H9 (cell line): ENCODE measurements around the gene LAGE3. TPM values are rescaled to one million over a fixed set of nuclear protein-coding genes. Genes with fewer than 3 reads are reported as not detected.
A peak's percentile ranks its signal among the peaks of the same experiment; 100 is the strongest.

ENCODE experiments used
- DNase-seq: peaks from one replicate; pipeline ENCODE4 v3.0.0-alpha.2; 2017
- H2AFZ ChIP-seq: one replicate; pipeline ENCODE4 v1.6.1; 2013; ENCODE audit warnings: mild to moderate bottlenecking, low read length, control low read depth, moderate library complexity
- H2AK5ac ChIP-seq: 2 replicates; pipeline ENCODE4 v1.6.1; 2013; ENCODE audit warnings: low read length, control low read depth, mixed read lengths; ENCODE audit not compliant: insufficient read length
- H2BK120ac ChIP-seq: one replicate; pipeline ENCODE4 v1.6.1; 2013; ENCODE audit warnings: low read depth, mild to moderate bottlenecking, low read length, control low read depth, inconsistent platforms; ENCODE audit not compliant: poor library complexity, severe bottlenecking
- H2BK12ac ChIP-seq: 2 replicates; pipeline ENCODE4 v1.6.1; 2013; ENCODE audit warnings: low read length, control low read depth, mixed read lengths, low read depth; ENCODE audit not compliant: insufficient read length
- H2BK15ac ChIP-seq: 2 replicates; pipeline ENCODE4 v1.6.1; 2013; ENCODE audit warnings: low read depth, low read length, control low read depth
- H2BK20ac ChIP-seq: one replicate; pipeline ENCODE4 v1.6.1; 2013; ENCODE audit warnings: low read depth, mild to moderate bottlenecking, low read length, control low read depth, inconsistent platforms; ENCODE audit not compliant: poor library complexity, severe bottlenecking
- H2BK5ac ChIP-seq: 2 replicates; pipeline ENCODE4 v1.6.1; 2013; ENCODE audit warnings: low read length, control low read depth, mixed read lengths; ENCODE audit not compliant: insufficient read length
- H3K14ac ChIP-seq: 2 replicates; pipeline ENCODE4 v1.6.1; 2013; ENCODE audit warnings: low read length, control low read depth; ENCODE audit not compliant: insufficient read depth
- H3K18ac ChIP-seq: 2 replicates; pipeline ENCODE4 v1.6.1; 2013; ENCODE audit warnings: low read depth, mild to moderate bottlenecking, mixed read lengths, low read length, control low read depth; ENCODE audit not compliant: insufficient read length
- H3K23ac ChIP-seq: 2 replicates; pipeline ENCODE4 v1.6.1; 2013; ENCODE audit warnings: low read length, control low read depth, mixed read lengths, low read depth; ENCODE audit not compliant: insufficient read length
- H3K23me2 ChIP-seq: 2 replicates; pipeline ENCODE4 v1.6.1; 2013; ENCODE audit warnings: low read depth, mild to moderate bottlenecking, mixed read lengths, low read length, control low read depth; ENCODE audit not compliant: insufficient read length, poor library complexity, severe bottlenecking
- H3K27ac ChIP-seq: 2 replicates; pipeline ENCODE4 v1.5.1; 2013; ENCODE audit warnings: low read length, control low read depth, mixed read lengths, low read depth; ENCODE audit not compliant: insufficient read length
- H3K27me3 ChIP-seq: 2 replicates; pipeline ENCODE4 v1.6.1; 2013; ENCODE audit warnings: low read length, control low read depth, inconsistent platforms; ENCODE audit not compliant: insufficient read depth
- H3K4ac ChIP-seq: 2 replicates; pipeline ENCODE4 v1.6.1; 2013; ENCODE audit warnings: low read depth, mild to moderate bottlenecking, control low read depth, inconsistent platforms, low read length, moderate library complexity
- H3K4me1 ChIP-seq: 2 replicates; pipeline ENCODE4 v1.6.1; 2013; ENCODE audit warnings: low read length, control low read depth, inconsistent platforms; ENCODE audit not compliant: insufficient read depth
- H3K4me2 ChIP-seq: 2 replicates; pipeline ENCODE4 v1.6.1; 2013; ENCODE audit warnings: low read length, control low read depth, mixed read lengths; ENCODE audit not compliant: insufficient read length, insufficient read depth
- H3K56ac ChIP-seq: 2 replicates; pipeline ENCODE4 v1.6.1; 2013; ENCODE audit warnings: low read depth, mild to moderate bottlenecking, mixed read lengths, low read length, control low read depth; ENCODE audit not compliant: insufficient read length
- H3K79me1 ChIP-seq: 2 replicates; pipeline ENCODE4 v1.6.1; 2013; ENCODE audit warnings: low read depth, mild to moderate bottlenecking, moderate library complexity, low read length, control low read depth, inconsistent platforms; ENCODE audit not compliant: insufficient read depth, poor library complexity, severe bottlenecking
- H3K79me2 ChIP-seq: 2 replicates; pipeline ENCODE4 v1.6.1; 2013; ENCODE audit warnings: low read length, control low read depth, inconsistent platforms; ENCODE audit not compliant: insufficient read depth
- H3K9ac ChIP-seq: 2 replicates; pipeline ENCODE4 v1.6.1; 2013; ENCODE audit warnings: low read length, control low read depth, mixed read lengths; ENCODE audit not compliant: insufficient read length; ENCODE audit errors: extremely low read depth
- H3K9me3 ChIP-seq: one replicate; pipeline ENCODE4 v1.6.1; 2013; ENCODE audit warnings: low read depth, low read length, inconsistent platforms; ENCODE audit not compliant: control insufficient read depth
- H3T11ph ChIP-seq: one replicate; pipeline ENCODE4 v1.6.1; 2013; ENCODE audit warnings: mild to moderate bottlenecking, low read length, control low read depth, inconsistent platforms
- H4K20me1 ChIP-seq: one replicate; pipeline ENCODE4 v1.6.1; 2013; ENCODE audit not compliant: control insufficient read depth, insufficient read length, insufficient read depth
- H4K5ac ChIP-seq: 2 replicates; pipeline ENCODE4 v1.6.1; 2013; ENCODE audit warnings: low read depth, mild to moderate bottlenecking, mixed read lengths, low read length, control low read depth; ENCODE audit not compliant: insufficient read length
- H4K8ac ChIP-seq: replicated peaks from 2 replicates; pipeline ENCODE4 v1.6.1; 2013; ENCODE audit warnings: low read length, control low read depth, mixed read lengths, low read depth; ENCODE audit not compliant: insufficient read length
- H4K91ac ChIP-seq: 2 replicates; pipeline ENCODE4 v1.6.1; 2013; ENCODE audit warnings: low read depth, mild to moderate bottlenecking, moderate library complexity, mixed read lengths, low read length, control low read depth; ENCODE audit not compliant: insufficient read length
- H3K27ac Mint-ChIP-seq, 3 experiments: 2 replicates in 2 of 3; 3 replicates in 1 of 3; pipeline ENCODE4 v1.8.0; 2020 to 2021; ENCODE audit warnings: mixed read lengths in 3 of 3, mild to moderate bottlenecking in 1 of 3, moderate library complexity in 1 of 3
- H3K27me3 Mint-ChIP-seq: 2 replicates; pipeline ENCODE4 v1.8.0; 2021; ENCODE audit warnings: low read depth, mild to moderate bottlenecking, moderate library complexity, mixed read lengths
- H3K36me3 Mint-ChIP-seq, 3 experiments: 2 replicates in 2 of 3; 3 replicates in 1 of 3; pipeline ENCODE4 v1.8.0; 2020 to 2021; ENCODE audit warnings: low read depth in 3 of 3, mixed read lengths in 3 of 3; ENCODE audit not compliant: insufficient read depth in 1 of 3
- H3K4me1 Mint-ChIP-seq, 2 experiments: 2 replicates each; pipeline ENCODE4 v1.8.0; 2020; ENCODE audit warnings: mixed read lengths in 2 of 2
- H3K4me3 Mint-ChIP-seq, 2 experiments: 2 replicates in 1 of 2; 3 replicates in 1 of 2; pipeline ENCODE4 v1.8.0; 2020 to 2021; ENCODE audit warnings: mild to moderate bottlenecking in 2 of 2, mixed read lengths in 2 of 2, moderate library complexity in 1 of 2
- H3K9me3 Mint-ChIP-seq, 2 experiments: 2 replicates in 1 of 2; 3 replicates in 1 of 2; pipeline ENCODE4 v1.8.0; 2020; ENCODE audit warnings: mild to moderate bottlenecking in 2 of 2, mixed read lengths in 2 of 2, moderate library complexity in 1 of 2
- WGBS: extraction: QIAGEN DNeasy Blood & Tissue Kit; methylation state at CpG from one replicate; pipeline ENCODE4 v1.1.7; 2013; ENCODE audit warnings: missing lambda C conversion rate, low lambda C conversion rate, mixed read lengths; ENCODE audit not compliant: insufficient read length; ENCODE audit errors: extremely low coverage; 5-methylcytosine and 5-hydroxymethylcytosine counted together
- total RNA-seq: library from RNA; stranded (reverse); gene quantifications from 2 replicates; pipeline ENCODE4 v1.2.1, GENCODE V29; 2021
- TF ChIP-seq, protein P1 (sequence below): fragments of 200-600 bp; sonication (generic); conservative IDR thresholded peaks from 3 replicates; pipeline ENCODE4 v1.8.0; 2021; ENCODE audit warnings: antibody characterized with exemption, mild to moderate bottlenecking

The LAGE3 gene
- total RNA-seq, 1 experiment from 2014 or later = 32.5 TPM

DNA sequence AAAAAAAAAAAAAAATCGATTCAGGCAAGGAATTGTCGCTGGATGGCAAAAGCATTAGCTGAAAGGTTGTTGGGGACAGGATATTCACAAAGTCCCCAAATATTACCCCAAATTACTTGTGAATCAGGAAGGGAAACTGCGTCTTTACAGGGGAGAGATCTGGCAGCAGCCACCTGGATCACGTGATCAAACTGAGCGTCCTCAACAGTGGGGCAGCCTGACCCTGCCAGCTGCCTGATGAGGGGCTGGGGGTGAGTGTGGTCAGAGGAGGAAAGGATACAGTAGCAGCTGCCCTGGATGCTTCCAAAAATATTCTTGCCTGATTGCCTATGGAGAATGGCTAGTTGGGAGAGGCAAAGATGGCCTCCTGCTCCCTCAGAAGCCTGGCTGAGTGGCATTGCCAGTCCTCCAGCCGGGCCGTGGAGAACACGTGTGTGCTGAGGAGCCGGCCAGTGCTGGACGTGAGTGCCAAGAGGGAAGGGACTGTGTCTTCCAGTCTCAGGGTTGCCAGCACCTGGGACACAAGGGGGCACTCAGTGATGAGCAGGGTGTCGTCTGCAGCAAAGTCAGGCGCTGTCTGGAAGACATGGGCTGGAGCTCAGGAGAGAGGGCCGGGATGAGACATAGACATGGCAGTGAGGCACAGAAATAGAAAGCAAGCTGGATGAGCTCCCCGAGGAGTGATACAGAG, 3.0 kb upstream of the LAGE3 start:
- H3K4me1 Mint-ChIP-seq = peaks cover 6 to 15% of the 10 kb centered on the region in 2 experiments
- no peak overlapping the region for H4K5ac ChIP-seq
- H3K27ac Mint-ChIP-seq = peak overlapping the region in 1 of 3 experiments; percentile 46; a peak in 1 of 7 replicates
- peaks cover 3 to 15% (median 10%) of the 10 kb centered on the region in 3 experiments; a peak in 6 of 7 replicates for H3K36me3 Mint-ChIP-seq
- H3K18ac ChIP-seq = no peak overlapping the region
- no peaks in the 10 kb centered on the region; the same call in 1 of the 2 replicates for H3K4me1 ChIP-seq
- H4K20me1 ChIP-seq = no peaks in the 10 kb centered on the region
- H3K79me2 ChIP-seq = no peaks in the 10 kb centered on the region
- H3K23me2 ChIP-seq = peaks cover 4% of the 10 kb centered on the region
- H3K79me1 ChIP-seq = no peaks in the 10 kb centered on the region
- H3K27me3 Mint-ChIP-seq = peaks cover 10% of the 10 kb centered on the region
- no peak overlapping the region for H2BK15ac ChIP-seq
- H2BK120ac ChIP-seq = no peak overlapping the region
- no peak overlapping the region for H2AFZ ChIP-seq
- no peak overlapping the region for H3K9ac ChIP-seq
- H3K4ac ChIP-seq = no peak overlapping the region
- H3K9me3 ChIP-seq = peaks cover 37% of the 10 kb centered on the region
- no peak overlapping the region for H2AK5ac ChIP-seq
- H3K4me2 ChIP-seq = no peak overlapping the region
- no peak overlapping the region for H3K14ac ChIP-seq
- no peaks in the 10 kb centered on the region for H3K27me3 ChIP-seq
- H3K4me3 Mint-ChIP-seq = no peak overlapping the region
- no peak overlapping the region for H3T11ph ChIP-seq
- TF ChIP-seq, protein P1, sequence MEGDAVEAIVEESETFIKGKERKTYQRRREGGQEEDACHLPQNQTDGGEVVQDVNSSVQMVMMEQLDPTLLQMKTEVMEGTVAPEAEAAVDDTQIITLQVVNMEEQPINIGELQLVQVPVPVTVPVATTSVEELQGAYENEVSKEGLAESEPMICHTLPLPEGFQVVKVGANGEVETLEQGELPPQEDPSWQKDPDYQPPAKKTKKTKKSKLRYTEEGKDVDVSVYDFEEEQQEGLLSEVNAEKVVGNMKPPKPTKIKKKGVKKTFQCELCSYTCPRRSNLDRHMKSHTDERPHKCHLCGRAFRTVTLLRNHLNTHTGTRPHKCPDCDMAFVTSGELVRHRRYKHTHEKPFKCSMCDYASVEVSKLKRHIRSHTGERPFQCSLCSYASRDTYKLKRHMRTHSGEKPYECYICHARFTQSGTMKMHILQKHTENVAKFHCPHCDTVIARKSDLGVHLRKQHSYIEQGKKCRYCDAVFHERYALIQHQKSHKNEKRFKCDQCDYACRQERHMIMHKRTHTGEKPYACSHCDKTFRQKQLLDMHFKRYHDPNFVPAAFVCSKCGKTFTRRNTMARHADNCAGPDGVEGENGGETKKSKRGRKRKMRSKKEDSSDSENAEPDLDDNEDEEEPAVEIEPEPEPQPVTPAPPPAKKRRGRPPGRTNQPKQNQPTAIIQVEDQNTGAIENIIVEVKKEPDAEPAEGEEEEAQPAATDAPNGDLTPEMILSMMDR = no peak
- peak; percentile 26 for DNase-seq
- H3K9me3 Mint-ChIP-seq = peaks cover 67 to 79% of the 10 kb centered on the region in 2 experiments
- no peak overlapping the region for H3K56ac ChIP-seq
- no peak overlapping the region for H4K8ac ChIP-seq
- no peak overlapping the region for H2BK20ac ChIP-seq
- H3K27ac ChIP-seq = no peak overlapping the region
- H3K23ac ChIP-seq = no peak overlapping the region
- no peak overlapping the region for H4K91ac ChIP-seq
- H2BK5ac ChIP-seq = no peak overlapping the region
- no peak overlapping the region for H2BK12ac ChIP-seq
- WGBS = no CpG with 5 or more reads among the region's 14 CpGs
